KMS-11 (cell line): ENCODE data around the gene GPBP1.

ENCODE experiments used
- H2AFZ ChIP-seq: fragments of 200-600 bp; sonication (generic); 2 replicates; pipeline ENCODE4 v1.6.1; 2016; ENCODE audit warnings: antibody characterized with exemption, mixed run types, low read depth
- H3K27ac ChIP-seq: fragments of 200-600 bp; sonication (generic); 2 replicates; pipeline ENCODE4 v1.6.1; 2016; ENCODE audit warnings: mild to moderate bottlenecking, mixed run types
- H3K27me3 ChIP-seq: fragments of 200-600 bp; sonication (generic); 2 replicates; pipeline ENCODE4 v1.6.1; 2017; ENCODE audit warnings: mild to moderate bottlenecking, low read depth, mixed run types, moderate library complexity; ENCODE audit not compliant: insufficient read depth
- H3K36me3 ChIP-seq: fragments of 200-600 bp; sonication (generic); 2 replicates; pipeline ENCODE4 v1.6.1; 2017; ENCODE audit warnings: mild to moderate bottlenecking, mixed run types; ENCODE audit not compliant: insufficient read depth
- H3K4me1 ChIP-seq: fragments of 200-600 bp; sonication (generic); 2 replicates; pipeline ENCODE4 v1.6.1; 2016; ENCODE audit warnings: mild to moderate bottlenecking, low read depth, mixed run types; ENCODE audit not compliant: poor library complexity, severe bottlenecking
- H3K4me2 ChIP-seq: fragments of 200-600 bp; sonication (generic); 2 replicates; pipeline ENCODE4 v1.7.0; 2016; ENCODE audit warnings: mild to moderate bottlenecking, mixed run types
- H3K4me3 ChIP-seq: fragments of 200-600 bp; sonication (generic); IDR thresholded peaks from 2 replicates; pipeline ENCODE4 v1.6.1; 2017; ENCODE audit warnings: low read depth, low read length, mixed read lengths; ENCODE audit not compliant: insufficient read depth
- H3K79me2 ChIP-seq: fragments of 200-600 bp; sonication (generic); 2 replicates; pipeline ENCODE4 v1.6.1; 2016; ENCODE audit warnings: low read depth, mixed run types; ENCODE audit not compliant: insufficient read depth
- H3K9ac ChIP-seq: fragments of 200-600 bp; sonication (generic); 2 replicates; pipeline ENCODE4 v1.6.1; 2016; ENCODE audit warnings: mild to moderate bottlenecking, mixed run types
- H4K20me1 ChIP-seq: fragments of 200-600 bp; sonication (generic); 2 replicates; pipeline ENCODE4 v1.6.1; 2016; ENCODE audit warnings: mild to moderate bottlenecking, mixed run types; ENCODE audit not compliant: insufficient read depth
- CTCF ChIP-seq: fragments of 200-600 bp; sonication (generic); conservative IDR thresholded peaks from 2 replicates; pipeline ENCODE4 v1.6.1; 2017; ENCODE audit warnings: low read depth, mild to moderate bottlenecking, antibody characterized with exemption, low read length, moderate library complexity, mixed read lengths

Gene GPBP1

GRCh38 chr5:57171816-57172465 lies 1.9 kb upstream of the GPBP1 start:
- peak overlapping the region; percentile 99 for H3K27ac ChIP-seq
- peak overlapping the region; percentile 60 for H2AFZ ChIP-seq
- H3K4me3 ChIP-seq: no peak overlapping the region

GRCh38 chr5:57172466-57173318 lies 1.2 kb upstream of the GPBP1 start:
- peaks cover 39% of the 10 kb centered on the region for H3K79me2 ChIP-seq
- H3K36me3 ChIP-seq: peaks cover 2% of the 10 kb centered on the region; the same call in 1 of the 2 replicates
- H4K20me1 ChIP-seq: peaks cover 8% of the 10 kb centered on the region
- H3K4me1 ChIP-seq: peaks cover 17% of the 10 kb centered on the region
- H3K9ac ChIP-seq: peak overlapping the region; percentile 86
- H3K4me3 ChIP-seq: no peak overlapping the region
- peak overlapping the region; percentile 93 for H3K4me2 ChIP-seq
- H2AFZ ChIP-seq: peak overlapping the region; percentile 60
- H3K27ac ChIP-seq: peak overlapping the region; percentile 99
- TF ChIP-seq CTCF: no peak; the same call in 1 of the 2 replicates
- H3K27me3 ChIP-seq: no peaks in the 10 kb centered on the region

More at GRCh38 chr5:57171816-57172465, 1.9 kb upstream of the GPBP1 start:
- H3K79me2 ChIP-seq: peaks cover 31% of the 10 kb centered on the region
- peak overlapping the region; percentile 86 for H3K9ac ChIP-seq
- H4K20me1 ChIP-seq: peaks cover under 1% of the 10 kb centered on the region
- H3K4me1 ChIP-seq: peaks cover 15% of the 10 kb centered on the region
- H3K27me3 ChIP-seq: no peaks in the 10 kb centered on the region
- peak overlapping the region; percentile 93 for H3K4me2 ChIP-seq
- TF ChIP-seq CTCF: no peak
- no peaks in the 10 kb centered on the region for H3K36me3 ChIP-seq

GRCh38 chr5:57174128-57174889 lies 450 bp downstream of the GPBP1 start:
- H3K27ac ChIP-seq: peak overlapping the region; percentile 99
- peak overlapping the region; percentile 53; the same call in 1 of the 2 replicates for H2AFZ ChIP-seq
- H3K36me3 ChIP-seq: peaks cover 15% of the 10 kb centered on the region
- H3K4me2 ChIP-seq: peak overlapping the region; percentile 72
- H3K4me1 ChIP-seq: peaks cover 26% of the 10 kb centered on the region
- peak overlapping the region; percentile 99 for H3K9ac ChIP-seq
- H3K79me2 ChIP-seq: peaks cover 55% of the 10 kb centered on the region
- TF ChIP-seq CTCF: no peak
- no peaks in the 10 kb centered on the region for H3K27me3 ChIP-seq
- no peak overlapping the region for H3K4me3 ChIP-seq
- peaks cover 25% of the 10 kb centered on the region for H4K20me1 ChIP-seq

- Histone ChIP-seq H3K4me1 (peaks cover 32% of the 10 kb centered on the region), H3K9ac (peak overlapping the region; percentile 99), H3K27me3 (no peaks in the 10 kb centered on the region), H3K4me2 (peak overlapping the region; percentile 72), H3K4me3 (no peak overlapping the region), H2AFZ (no peak overlapping the region), H4K20me1 (peaks cover 32% of the 10 kb centered on the region), H3K36me3 (peaks cover 15% of the 10 kb centered on the region), H3K27ac (peak overlapping the region; percentile 99), H3K79me2 (peaks cover 62% of the 10 kb centered on the region)
- TF ChIP-seq CTCF: no peak
Measured at GRCh38 chr5:57174890-57175510, 1.1 kb downstream of the GPBP1 start.
